BLaER1 (cell line): ENCODE measurements around the gene UNC45A.
"Not testable (repeated sequence)": the region's sequence is repeated elsewhere in the genome, so short reads cannot be mapped to it uniquely, and the experiment has no call there.

Source experiments
- H3K27ac ChIP-seq: shearing (Covaris generic); formaldehyde crosslinking; 2 replicates; pipeline ENCODE4 v1.8.1; 2022
- H3K27me3 ChIP-seq: shearing (Covaris generic); formaldehyde crosslinking; 2 replicates; pipeline ENCODE4 v1.8.1; 2022
- H3K36me3 ChIP-seq: shearing (Covaris generic); formaldehyde crosslinking; 2 replicates; pipeline ENCODE4 v1.8.1; 2022
- H3K4me1 ChIP-seq: shearing (Covaris generic); formaldehyde crosslinking; 2 replicates; pipeline ENCODE4 v1.8.1; 2022
- H3K4me2 ChIP-seq: shearing (Covaris generic); formaldehyde crosslinking; 2 replicates; pipeline ENCODE4 v1.8.1; 2022
- H3K4me3 ChIP-seq: shearing (Covaris generic); formaldehyde crosslinking; 2 replicates; pipeline ENCODE4 v1.8.1; 2022
- H3K9ac ChIP-seq: shearing (Covaris generic); formaldehyde crosslinking; 2 replicates; pipeline ENCODE4 v1.8.1; 2022
- H3K9me3 ChIP-seq: shearing (Covaris generic); formaldehyde crosslinking; 2 replicates; pipeline ENCODE4 v1.8.1; 2022
- H4K20me1 ChIP-seq: shearing (Covaris generic); formaldehyde crosslinking; 2 replicates; pipeline ENCODE4 v1.8.1; 2022
- Cebpa-rat ChIP-seq: shearing (Covaris generic); IDR thresholded peaks from 2 replicates; pipeline ENCODE4 v1.8.1; 2022

Gene UNC45A

DNA sequence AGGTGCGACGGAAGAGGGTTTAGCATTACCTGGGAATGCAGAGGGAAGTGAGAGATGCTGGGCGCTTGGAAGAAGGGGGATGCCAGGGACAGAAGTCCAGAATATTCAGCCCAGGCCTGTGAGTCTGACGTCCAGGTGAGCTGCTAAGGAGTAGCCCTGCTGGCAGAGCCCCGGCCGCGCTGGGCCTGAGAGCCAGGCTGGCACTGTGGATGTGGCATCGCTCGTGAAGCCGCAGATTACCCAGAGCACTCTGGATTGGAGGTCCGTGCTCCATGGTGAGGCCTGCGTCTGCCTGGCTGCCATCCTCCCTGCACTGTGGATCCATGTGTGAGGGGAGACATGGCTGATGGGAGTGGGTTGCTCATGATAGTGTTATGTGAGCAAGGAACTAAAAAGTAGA, 17.5 kb upstream of the UNC45A start:
- Histone ChIP-seq H3K4me3 (no peak overlapping the region), H3K27me3 (no peaks in the 10 kb centered on the region), H3K4me2 (no peak overlapping the region), H4K20me1 (no peaks in the 10 kb centered on the region), H3K9me3 (no peaks in the 10 kb centered on the region), H3K9ac (no peak overlapping the region), H3K27ac (no peak overlapping the region), H3K36me3 (peaks cover 100% of the 10 kb centered on the region), H3K4me1 (peaks cover 25% of the 10 kb centered on the region)
- TF ChIP-seq Cebpa-rat = no peak

DNA sequence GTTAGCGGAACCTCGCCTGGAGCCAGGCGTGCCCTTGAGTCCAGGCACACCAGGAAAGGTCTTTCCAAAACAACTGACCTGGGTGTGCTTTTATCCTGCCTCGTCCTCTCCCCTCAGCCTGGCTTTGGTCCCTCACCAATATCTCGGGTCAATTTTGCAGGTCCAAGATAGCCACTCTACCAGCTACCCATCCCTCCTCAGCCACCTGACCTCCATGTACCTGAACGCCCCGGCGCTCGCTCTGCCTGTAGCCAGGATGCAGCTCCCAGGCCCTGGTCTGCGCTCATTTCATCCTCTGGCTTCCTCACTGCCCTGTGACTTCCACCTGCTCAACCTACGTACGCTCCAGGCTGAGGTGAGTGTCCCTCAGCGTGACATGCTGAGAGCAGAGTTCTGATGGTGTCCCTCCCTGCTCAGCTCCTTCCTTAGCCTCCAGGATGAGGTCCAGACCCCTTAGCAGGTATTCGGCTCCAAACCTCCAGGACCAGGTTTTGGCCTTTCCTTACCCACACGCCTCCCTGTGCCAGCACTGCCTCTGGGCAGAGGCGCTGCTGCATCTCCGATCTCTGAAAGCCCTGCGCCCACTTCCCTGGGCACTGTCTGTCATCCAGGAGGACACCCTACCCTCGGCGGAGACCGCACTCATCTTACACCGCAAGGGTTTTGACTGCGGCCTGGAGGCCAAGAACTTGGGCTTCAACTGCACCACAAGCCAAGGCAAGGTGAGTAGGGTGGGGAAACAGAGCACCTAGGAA, 16.9 kb upstream of the UNC45A start:
- no peak overlapping the region for H3K27ac ChIP-seq
- H3K9ac ChIP-seq = no peak overlapping the region
- no peak overlapping the region for H3K4me3 ChIP-seq
- no peak for TF ChIP-seq Cebpa-rat
- no peaks in the 10 kb centered on the region for H4K20me1 ChIP-seq
- peaks cover 100% of the 10 kb centered on the region for H3K36me3 ChIP-seq
- no peak overlapping the region for H3K4me2 ChIP-seq
- H3K27me3 ChIP-seq = no peaks in the 10 kb centered on the region
- peaks cover 25% of the 10 kb centered on the region for H3K4me1 ChIP-seq
- no peaks in the 10 kb centered on the region for H3K9me3 ChIP-seq

DNA sequence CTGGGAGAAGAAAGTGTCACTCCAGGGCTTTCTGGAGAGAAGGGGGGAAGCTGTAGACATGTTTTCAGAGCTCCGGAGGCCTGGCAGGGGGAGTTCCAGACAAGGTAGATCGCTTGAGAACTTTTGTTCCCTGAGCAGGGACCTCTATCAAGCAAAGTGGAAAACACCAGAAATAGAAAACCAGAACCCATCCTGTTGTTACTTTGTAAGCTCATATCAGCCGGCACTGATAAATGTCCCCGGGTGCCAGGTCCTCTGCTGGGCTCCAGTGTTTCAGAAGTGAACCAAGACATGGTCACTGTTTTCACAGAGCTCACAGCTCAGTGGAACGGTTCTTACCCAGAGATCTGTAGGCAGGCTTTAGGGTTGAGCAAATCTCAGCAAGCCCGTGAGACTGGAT, 16.2 kb upstream of the UNC45A start:
- Histone ChIP-seq H3K27ac (no peak overlapping the region), H3K4me2 (no peak overlapping the region), H4K20me1 (no peaks in the 10 kb centered on the region), H3K36me3 (peaks cover 98% of the 10 kb centered on the region), H3K27me3 (no peaks in the 10 kb centered on the region), H3K4me1 (peaks cover 25% of the 10 kb centered on the region), H3K4me3 (no peak overlapping the region), H3K9me3 (no peaks in the 10 kb centered on the region), H3K9ac (no peak overlapping the region)
- no peak for TF ChIP-seq Cebpa-rat

DNA sequence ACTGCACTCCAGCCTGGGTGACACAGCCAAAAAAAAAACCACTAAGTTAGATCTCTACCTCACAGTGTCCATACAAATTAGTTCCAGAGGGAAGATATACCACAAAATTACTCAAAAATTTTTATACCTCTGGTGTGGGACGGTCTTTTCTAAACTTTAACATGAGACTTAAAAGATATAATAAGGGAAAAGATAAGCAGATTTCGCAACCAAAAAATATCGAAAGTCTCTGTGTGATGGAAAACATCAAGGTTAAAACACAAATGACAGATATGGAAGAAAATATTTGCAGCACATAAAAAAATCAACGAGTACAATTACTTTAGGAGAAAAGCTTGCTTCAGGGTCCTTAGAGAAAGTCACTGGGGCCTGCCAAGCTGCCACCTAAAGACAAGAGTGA, 13.2 kb upstream of the UNC45A start:
- no peaks in the 10 kb centered on the region for H3K4me1 ChIP-seq
- peaks cover 69% of the 10 kb centered on the region for H3K36me3 ChIP-seq
- no peaks in the 10 kb centered on the region for H3K27me3 ChIP-seq
- no peak overlapping the region for H3K27ac ChIP-seq
- no peak overlapping the region for H3K4me2 ChIP-seq
- no peaks in the 10 kb centered on the region for H4K20me1 ChIP-seq
- no peak for TF ChIP-seq Cebpa-rat
- H3K4me3 ChIP-seq = no peak overlapping the region
- no peak overlapping the region for H3K9ac ChIP-seq
- H3K9me3 ChIP-seq = no peaks in the 10 kb centered on the region

DNA sequence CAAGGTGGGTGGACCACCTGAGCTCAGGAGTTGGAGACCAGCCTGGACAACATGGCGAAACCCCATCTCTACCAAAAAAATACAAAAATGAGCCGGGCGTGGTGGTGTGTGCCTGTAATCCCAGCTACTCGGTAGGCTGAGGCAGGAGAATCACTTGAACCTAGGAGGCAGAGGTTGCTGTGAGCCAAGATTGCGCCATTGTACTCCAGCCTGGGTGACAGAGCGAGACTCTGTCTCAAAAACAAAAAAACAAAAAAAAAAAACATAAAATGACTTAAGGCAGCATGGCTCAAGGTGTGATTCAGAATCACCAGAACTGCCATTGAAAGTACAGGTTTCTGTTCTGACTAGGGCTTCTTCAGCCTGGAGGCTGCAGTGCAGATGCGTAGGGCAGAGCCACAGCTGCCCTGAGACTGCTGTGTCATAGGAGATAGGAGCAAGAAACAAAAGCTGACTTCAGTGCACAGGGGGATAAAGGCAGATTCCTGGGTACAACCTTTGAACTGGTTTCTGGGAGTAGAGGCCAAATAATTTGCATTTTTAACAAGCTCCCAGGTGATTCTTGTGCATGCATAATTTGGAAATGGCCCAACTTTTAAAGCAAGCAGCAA, 12.3 kb upstream of the UNC45A start:
- not testable (repeated sequence) for H3K4me3 ChIP-seq, H3K9me3 ChIP-seq

DNA sequence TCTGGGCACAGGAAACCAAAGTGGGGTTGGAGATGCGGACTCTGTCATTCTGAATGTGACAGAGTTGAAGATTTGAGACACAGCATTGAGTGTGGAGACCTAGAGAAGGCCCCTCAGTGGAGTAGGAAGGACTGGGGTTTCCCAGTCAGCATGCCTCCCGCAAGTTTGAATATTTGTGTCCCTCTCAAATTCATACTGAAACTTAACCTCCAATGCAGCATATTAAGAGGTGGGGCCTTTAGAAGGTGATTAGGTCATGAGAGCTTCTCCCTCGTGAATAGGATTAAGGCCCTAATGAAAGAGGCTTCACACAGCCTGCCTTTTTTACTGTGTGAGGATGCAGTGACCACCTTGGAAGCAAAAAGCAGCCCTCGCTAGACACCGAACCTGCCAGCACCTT, 10.7 kb upstream of the UNC45A start:
- no peak for TF ChIP-seq Cebpa-rat
- Histone ChIP-seq H4K20me1 (no peaks in the 10 kb centered on the region), H3K36me3 (peaks cover 44% of the 10 kb centered on the region), H3K27ac (no peak overlapping the region), H3K9ac (no peak overlapping the region), H3K9me3 (no peaks in the 10 kb centered on the region), H3K4me1 (peaks cover 14% of the 10 kb centered on the region), H3K4me2 (no peak overlapping the region), H3K27me3 (no peaks in the 10 kb centered on the region), H3K4me3 (no peak overlapping the region)

More for the DNA sequence above, 12.3 kb upstream of the UNC45A start:
- H4K20me1 ChIP-seq, H3K4me2 ChIP-seq, H3K27ac ChIP-seq, H3K27me3 ChIP-seq, H3K9ac ChIP-seq, H3K4me1 ChIP-seq: not testable (repeated sequence)
- peaks cover 60% of the 10 kb centered on the region for H3K36me3 ChIP-seq

DNA sequence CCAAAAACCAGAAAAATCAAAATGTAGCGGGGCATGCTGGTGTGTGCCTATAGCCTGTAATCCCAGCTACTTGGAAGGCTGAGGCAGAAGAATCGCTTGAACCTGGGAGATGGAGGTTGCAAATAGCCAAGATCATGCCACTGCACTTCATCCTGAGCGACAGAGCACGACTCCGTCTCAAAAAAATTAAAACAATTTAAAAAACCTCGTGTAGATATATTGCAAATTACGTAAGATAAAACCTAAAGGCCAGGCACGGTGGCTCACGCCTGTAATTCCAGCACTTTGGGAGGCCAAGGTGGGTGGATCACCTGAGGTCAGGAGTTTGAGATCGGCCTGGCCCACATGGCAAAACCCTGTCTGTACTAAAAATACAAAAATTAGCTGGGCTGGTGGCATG, 8.3 kb upstream of the UNC45A start:
- not testable (repeated sequence) for H3K9me3 ChIP-seq, H3K4me3 ChIP-seq, H3K27ac ChIP-seq, H3K4me2 ChIP-seq, H4K20me1 ChIP-seq, H3K9ac ChIP-seq, H3K27me3 ChIP-seq
- H3K4me1 ChIP-seq = peaks cover 29% of the 10 kb centered on the region
- peaks cover 20% of the 10 kb centered on the region for H3K36me3 ChIP-seq

DNA sequence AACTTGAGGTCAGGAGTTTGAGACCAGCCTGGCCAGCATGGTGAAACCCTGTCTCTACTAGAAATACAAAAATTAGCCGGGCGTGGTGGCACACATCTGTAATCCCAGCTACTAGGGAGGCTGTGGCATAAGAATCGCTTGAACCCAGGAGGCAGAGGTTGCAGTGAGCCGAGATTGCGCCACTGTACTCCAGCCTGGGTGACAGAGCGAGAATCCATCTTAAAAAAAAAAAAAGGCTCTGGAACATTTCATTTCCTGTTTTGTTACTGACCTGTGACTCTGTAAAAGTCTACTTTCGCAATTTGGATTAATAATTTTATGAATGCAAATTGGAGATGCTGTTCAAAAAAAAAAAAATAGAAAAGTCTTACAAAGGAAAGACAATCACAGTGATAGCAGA, 7.0 kb upstream of the UNC45A start:
- not testable (repeated sequence) for H3K9ac ChIP-seq, H4K20me1 ChIP-seq, H3K27me3 ChIP-seq, H3K4me3 ChIP-seq, H3K27ac ChIP-seq, H3K36me3 ChIP-seq, H3K4me2 ChIP-seq, H3K9me3 ChIP-seq
- peaks cover 38% of the 10 kb centered on the region for H3K4me1 ChIP-seq

DNA sequence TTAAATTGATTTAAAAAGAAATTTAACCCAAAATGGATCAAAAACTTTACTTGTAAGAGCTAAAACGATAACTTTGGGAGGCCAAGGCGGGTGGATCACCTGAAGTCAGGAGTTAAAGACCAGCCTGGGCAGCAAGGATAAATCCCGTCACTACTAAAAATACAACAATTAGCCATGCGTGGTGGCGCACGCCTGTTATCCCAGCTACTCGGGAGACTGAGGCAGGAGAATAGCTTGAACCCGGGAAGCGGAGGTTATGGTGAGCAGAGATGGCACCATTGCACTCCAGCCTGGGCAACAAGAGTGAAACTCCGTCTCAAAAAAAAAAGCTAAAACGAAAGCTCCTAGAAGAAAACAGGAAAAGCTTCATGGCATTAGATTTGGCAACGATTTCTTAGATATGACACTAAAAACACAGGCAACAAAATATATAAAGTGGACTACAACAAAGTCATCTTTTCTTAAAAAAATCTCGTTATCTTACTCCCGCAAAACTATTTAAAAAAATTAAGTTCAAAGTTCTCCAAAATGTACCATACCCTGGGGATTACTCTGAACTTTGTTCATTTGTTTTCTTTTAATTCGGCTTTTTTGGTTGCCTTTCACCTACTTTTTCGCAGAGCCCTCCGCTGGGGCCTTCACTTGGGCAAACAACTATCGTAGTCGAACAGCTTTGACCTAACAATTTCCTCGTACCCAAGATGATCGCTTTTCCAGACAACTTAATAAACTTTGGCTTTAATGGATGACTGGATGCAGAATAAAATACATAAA, 5.7 kb upstream of the UNC45A start:
- H3K9ac ChIP-seq = peak overlapping the region; percentile 80

More for the DNA sequence above, 5.7 kb upstream of the UNC45A start:
- no peaks in the 10 kb centered on the region for H3K36me3 ChIP-seq
- H3K4me3 ChIP-seq = peak overlapping the region; percentile 82
- no peaks in the 10 kb centered on the region for H3K27me3 ChIP-seq
- no peaks in the 10 kb centered on the region for H3K9me3 ChIP-seq
- peak overlapping the region; percentile 94 for H3K4me2 ChIP-seq
- peak overlapping the region; percentile 85 for H3K27ac ChIP-seq
- H4K20me1 ChIP-seq = no peaks in the 10 kb centered on the region
- no peak for TF ChIP-seq Cebpa-rat
- H3K4me1 ChIP-seq = peaks cover 50% of the 10 kb centered on the region
